HG02852 (cell line): ENCODE data around the gene GINS2.

Source experiments
- ATAC-seq: cut with Tn5 transposase; IDR thresholded peaks from one replicate; pipeline ENCODE4 v1.9.1; 2021; ENCODE audit warnings: mild to moderate bottlenecking, moderate library complexity; ENCODE audit not compliant: unreplicated experiment

The GINS2 gene

DNA sequence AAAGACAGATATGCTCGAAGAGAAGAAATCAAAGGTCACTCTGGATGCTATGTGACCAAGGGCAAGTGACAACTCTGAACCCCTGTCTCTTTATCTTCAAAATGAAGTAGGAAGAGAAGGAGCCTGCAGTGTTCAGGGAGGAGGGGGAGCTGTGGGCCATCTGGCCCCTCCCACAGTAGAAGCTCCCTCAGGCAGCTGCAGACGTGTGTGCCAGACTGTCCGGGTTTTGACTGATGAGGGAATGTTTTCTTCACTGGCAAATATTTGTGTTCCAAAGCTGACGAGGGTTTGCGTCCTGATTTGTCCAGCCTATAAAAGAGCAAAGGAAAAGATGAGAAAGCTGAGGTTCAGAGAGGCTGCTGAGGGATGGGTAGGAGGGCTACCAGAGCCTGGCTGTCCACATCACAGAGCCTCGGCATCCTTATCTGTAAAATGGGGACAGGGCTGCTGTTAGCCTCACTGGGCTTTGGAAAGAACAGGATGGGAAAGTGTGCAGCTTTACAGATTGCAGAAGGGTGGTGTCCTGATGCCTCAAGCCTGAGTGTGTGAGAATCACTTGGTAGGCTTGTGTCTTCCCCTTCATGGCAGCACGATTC is 1.8 kb upstream of the GINS2 start:
- no peak for ATAC-seq

DNA sequence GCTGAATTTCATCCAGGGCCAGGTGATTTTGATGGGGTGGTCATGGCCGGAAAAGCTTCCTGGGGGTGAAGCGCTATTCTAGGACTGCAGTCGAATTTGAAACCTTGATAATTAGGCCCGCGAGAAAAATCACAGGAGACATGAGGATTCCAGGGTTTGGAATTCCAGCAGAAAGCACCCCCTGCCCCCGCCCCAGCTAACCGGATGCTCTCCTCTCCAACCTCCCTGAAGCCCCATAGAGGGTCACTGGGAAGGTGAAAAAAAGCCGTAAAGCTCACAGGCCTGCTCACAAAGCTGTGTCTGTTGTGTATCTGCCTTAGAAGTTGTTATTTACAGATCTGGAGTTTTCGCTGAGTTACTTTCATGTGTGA is 1.2 kb upstream of the GINS2 start:
- ATAC-seq = no peak

DNA sequence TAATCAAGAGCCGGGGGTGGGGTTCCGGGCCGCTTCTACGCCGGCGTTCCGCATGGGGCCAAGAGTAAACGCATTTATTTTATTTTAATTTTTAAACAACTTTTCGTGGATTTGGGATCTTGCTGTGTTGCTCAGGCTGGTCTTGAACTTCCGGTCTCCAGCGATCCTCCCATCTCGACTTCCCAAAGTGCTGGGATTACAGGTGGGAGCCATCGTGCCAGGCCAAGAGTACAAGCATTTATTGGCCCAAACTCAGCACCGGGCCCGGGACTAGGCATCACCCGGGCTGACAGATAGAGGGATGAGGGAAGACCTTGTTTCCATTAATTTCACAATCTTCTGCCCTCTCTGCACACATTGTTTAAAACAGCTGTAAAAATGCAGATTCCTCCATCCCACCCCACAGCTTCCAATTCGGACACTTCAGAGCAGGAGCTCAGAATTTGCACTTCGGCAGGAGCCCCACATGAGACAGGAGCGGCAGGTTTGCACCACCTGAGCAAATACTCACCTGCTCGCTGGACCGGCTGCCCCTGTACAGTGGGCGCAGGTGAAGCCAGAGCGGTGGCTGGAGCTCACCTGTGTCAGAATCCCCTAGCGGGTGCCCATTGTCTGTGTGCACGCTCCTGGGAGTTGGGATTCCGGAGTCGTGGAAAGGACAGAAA is 663 bp upstream of the GINS2 start:
- no peak for ATAC-seq

DNA sequence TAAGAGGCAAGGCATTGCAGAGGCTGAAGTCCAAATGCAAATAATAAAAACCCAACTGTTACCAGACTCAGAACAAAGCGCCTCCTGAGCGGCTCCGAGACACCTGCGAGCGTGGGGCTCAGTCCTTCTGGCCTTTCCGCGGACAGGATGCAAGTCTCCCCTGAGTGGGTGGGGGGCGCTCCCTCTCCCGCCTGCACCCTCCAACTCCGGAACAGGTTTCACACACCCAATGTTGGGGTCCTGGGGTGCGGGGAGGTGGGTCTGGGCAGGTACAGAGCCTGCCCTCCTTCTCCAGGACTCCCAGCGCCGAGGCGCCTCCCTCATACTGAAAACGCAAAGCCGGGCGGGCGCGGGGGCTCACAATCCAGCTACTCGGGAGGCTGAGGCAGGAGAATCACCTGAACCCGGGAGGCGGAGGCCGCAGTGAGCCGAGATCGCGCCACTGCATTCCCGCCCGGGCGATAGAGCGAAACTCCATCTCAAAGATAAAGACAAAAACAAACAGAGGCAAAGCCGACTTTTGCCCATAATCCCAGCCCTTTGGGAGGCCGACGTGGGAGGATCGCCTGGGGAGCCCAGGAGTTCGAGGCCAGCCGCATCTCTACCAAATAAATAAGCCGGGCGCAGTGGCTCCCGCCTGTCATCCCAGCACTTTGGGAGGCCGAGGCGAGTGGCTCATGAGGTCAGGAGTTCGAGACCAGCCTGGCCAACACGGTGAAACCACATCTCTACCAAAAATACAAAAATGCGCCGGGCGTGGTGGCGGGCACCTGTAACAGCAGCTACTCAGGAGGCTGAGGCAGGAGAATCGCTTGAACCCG is 893 bp downstream of the GINS2 start:
- no peak for ATAC-seq

DNA sequence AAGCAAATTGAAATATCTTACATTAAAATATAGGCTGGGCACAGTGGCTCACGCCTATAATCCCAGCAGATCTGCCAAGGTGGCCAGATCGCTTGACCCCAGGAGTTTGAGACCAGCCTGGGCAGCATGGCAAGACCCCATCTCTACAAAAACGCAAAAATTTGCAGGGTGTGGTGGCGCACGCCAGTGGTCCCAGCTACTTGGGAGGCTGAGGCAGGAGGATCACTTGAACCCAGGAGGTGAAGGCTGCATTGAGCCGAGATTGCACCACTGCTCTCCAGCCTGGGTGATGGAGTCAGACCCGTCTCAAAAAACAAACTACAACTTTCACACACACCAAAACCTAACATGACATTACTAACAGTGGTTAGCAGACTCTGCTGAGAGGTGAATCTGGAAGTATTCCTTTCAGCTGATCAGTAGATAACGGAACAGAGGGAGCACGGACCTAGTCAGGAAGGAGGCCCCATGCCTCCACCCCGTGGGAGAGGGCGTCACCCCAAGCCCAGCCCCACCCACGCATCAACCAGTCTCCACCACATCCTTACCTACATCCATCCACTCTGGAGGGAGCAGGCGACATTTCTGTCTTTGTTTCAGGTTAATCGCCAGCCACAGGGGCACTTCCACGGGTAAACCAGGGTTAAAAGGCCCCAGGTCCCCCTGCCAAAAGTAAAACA is 1.7 kb downstream of the GINS2 start:
- no peak for ATAC-seq

DNA sequence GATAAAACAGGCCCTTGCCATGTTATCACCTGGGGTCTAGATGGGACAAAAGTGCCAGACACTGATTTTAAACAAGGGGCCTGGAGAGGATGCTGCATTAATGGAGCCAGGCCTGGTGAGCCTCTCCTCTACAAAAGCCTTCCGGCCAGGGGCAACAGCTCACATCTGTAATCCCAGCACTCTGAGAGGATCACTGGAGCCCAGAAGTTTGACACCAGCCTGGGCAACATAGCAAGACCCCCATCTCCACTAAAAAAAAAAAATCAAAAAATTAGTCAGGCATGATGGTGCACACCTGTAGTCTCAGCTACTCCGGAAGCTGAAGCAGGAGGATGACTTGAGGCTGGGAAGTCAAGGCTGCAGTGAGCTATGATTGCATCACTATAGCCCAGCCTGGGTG is 3.5 kb downstream of the GINS2 start:
- no peak for ATAC-seq

DNA sequence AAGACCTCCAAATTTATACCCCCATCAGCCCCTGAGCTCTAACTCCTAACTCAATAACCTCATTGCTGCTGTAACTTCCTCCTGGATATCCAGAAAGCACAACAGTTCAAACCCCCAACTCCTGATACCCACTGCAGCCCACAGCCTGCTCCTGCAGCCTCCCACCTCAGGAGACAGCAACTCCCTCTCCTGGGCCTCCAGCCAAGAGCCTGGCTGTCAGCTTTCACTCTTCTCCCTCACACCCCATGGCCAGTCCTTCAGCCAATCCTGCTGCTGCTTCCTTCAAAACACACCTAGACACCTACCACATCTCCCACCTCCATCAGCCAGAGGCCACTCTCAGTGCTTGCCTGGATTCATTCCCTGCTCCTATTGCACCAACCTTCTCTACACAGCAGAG is 5.4 kb downstream of the GINS2 start:
- no peak for ATAC-seq

DNA sequence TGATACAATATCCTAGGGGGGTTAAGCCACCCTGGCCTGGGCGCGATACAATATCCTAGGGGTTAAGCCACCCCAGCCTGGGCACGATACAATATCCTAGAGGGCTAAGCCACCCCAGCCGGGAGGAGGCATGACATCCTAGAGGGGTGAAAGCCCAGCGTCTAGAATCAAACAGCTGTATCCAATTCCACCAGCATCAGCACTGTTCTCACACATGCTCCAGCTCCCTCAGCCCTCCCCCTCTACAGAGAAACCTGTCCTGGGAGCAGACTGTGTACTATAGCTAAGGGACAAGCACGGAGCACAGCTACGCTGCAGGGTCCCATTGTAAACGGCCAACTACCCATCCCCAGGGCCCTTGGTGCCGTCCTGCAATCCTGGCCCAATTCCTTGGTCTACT is 6.2 kb downstream of the GINS2 start:
- ATAC-seq = no peak

DNA sequence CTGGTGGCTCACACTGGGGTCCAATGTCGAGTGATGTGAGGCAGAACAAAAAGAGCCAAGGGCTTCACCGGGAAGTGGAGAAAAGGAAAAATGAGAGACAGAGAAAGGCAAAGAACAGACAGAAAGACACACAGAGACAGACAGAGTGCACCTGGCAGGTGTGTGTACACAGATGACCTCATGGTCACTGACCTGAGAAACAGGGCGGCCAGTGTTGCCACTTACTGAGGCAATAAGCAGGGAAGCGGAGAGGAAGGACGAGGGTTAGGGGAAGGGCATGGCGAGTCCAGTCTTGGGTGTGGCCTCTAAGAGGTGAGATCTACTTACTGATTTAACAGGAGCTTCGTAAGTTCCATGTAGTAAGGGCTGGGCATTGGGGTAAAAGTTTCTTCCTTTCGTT is 7.5 kb downstream of the GINS2 start:
- ATAC-seq = no peak

DNA sequence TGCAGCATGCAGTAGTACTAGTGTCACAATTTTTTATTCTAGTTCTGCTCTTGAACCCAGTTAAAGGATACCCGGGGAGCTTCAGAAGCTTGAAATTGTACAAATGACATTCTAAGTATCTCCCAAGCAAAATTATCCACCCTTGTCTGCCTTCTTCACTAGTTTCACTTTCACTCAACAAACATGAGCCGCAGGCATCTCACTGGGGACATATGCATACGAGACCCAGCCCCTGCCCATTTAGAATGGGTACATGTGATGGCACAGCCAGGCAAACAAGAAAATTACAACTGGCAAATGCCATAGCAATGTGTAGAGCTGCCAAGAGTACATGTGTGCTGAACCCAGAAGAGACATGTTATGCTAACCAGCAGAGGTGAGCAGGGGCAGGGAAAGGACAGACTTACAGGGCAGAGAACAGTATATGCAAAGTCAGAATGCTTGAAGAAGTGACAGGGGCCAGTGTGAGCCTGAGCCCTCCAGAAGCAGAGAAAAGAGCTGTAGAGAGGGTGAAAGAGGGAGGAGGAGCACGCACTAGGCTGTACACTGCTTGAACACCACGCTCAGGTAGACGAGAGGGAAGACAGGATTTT is 8.3 kb downstream of the GINS2 start:
- ATAC-seq = no peak

DNA sequence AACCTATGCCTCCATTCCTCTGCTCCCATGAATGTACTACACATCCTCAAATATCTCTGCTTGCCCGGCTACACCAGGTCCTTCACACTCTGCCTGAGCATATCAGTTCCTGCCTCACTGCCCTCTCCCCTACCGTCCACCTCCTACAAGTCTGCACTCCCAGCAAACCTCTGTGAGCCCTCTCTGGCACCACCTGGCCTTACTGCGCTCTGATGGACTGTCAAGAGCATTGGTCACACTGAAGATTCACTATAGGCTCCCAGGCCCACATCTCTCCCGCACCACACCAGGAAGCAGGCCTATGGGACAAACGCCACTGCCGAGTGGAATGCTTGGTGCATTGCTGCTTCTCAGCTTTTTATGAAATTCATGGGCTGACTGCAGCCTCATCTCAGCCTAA is 8.9 kb downstream of the GINS2 start:
- no peak for ATAC-seq

DNA sequence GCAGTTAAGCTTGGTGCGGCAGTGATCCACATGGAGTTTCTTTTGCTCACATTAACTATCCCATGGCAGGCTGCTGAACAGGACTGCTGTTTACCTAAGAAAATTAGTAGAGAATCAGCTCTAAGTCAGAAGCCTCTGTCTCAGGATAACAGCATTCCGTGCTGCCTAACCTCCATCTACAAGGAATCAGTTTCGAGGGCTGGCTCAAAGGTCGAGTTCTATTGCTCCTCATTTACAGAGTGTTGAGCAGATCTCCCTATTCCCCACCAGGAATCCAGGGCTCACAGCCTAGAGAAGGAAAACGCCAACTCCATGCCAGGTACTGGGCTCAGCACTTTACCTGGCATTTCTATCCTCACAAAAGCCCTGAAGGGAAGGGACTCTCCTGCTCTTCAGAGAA is 9.9 kb downstream of the GINS2 start:
- no peak for ATAC-seq

DNA sequence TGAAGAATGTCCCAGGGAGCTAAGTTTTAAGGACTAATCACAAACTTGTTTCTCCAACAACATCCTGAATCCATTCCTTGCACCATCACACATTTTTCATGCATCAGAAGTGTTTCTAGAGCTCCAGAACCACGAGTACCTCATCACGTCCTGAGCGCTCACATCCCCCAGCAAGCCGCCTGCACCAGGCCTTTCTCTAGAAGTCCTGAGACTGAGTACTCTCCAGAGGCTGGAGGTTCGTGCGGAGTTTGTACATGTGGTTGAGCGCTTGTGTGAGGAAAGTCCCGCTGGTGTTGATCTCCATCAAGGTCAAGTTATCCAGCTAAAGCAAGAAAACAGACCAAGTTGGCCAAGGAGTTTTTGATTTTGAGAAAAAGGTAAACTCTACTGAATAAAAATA is 10.7 kb downstream of the GINS2 start:
- no peak for ATAC-seq

DNA sequence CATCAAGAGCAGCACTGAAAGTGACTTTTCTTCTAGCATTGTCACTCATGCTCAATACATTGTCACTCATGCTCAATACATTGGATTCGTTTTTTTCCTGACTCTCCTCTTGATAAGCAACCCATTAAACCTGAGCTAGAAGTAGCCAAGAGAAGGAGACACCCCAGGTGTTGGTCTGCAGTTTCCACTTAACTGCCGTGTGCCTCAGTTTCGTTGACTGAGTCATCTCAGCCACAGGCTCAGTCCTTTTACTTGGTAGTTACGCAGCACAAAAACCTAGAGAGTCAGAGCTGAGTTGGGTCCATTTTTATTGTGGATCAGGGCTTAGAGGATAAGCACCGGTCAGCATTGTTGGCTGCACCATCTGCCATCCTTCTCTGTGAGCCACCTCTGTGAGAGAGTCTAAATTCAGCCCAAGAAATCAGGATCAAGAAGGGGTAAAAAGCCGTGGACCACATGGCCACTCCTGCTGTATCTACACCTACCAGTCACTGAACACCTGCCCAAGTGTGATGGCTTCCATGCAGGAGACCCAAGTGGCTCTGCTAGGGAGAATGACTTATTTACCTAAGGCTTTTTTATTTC is 11.3 kb downstream of the GINS2 start:
- no peak for ATAC-seq

DNA sequence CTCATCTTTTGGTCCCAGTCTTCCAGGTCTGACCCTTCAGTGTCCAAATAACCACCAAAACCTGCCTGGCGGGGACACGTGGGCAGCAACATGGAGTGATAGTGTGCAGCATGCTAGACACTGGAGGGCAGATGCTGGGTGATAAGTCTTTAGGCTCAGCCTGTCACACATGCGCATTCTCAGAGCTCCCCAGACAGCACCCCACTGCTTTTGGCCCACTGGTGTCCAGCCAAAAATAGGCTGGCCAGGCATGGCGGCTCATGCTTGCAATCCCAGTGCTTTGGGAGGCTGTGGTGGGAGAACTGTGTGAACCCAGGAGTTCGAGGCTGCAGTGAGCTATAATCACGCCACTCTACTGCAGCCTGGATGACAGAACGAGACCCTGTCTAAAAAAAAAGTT is 12.3 kb downstream of the GINS2 start:
- no peak for ATAC-seq

DNA sequence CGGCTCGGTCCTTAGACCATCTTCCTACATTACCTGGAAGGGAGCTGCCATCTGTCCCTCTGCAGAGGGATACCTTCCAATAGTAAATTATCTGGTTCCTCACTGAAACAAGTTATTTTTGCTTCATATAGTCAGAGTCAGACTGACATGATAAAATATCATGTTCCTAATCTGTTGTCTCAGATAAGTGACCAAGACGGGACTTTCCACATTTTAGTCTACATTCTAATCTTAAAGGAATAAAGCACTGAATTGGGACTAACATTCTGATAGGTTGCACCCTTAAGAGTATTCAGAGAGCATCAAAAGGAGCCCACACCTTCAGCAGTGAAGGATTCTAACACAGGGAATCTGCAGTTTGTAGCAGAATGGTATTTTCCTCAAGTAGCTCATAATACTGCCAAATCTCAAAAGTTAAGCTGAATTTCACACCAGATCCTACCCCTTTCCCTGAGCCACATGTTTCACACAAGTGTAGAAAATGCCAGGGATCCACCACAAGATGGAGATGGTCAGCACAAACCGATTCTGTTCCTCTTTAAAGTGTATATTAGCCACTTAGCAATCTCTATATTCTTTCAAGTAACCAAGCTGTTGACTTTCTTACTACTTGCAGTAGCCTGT is 13.4 kb downstream of the GINS2 start:
- no peak for ATAC-seq

DNA sequence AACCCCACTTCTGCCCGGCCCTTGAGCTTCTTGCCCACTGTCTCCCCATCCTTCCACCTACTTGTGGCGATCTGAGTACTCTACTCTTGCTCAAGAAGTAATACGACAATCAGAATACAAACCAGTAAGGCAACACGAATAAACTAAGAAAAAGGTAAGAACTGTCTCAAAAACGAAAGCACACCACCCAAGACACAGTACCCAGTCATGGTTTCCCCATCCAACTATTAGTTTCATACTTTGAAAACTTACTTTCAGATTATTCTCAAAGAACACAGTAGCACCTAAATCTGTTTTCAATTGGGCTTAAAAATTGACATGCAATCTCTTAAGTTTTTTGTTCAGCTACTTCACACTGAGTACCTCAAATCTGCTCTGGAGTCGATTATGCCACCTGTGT is 13.9 kb downstream of the GINS2 start:
- no peak for ATAC-seq

DNA sequence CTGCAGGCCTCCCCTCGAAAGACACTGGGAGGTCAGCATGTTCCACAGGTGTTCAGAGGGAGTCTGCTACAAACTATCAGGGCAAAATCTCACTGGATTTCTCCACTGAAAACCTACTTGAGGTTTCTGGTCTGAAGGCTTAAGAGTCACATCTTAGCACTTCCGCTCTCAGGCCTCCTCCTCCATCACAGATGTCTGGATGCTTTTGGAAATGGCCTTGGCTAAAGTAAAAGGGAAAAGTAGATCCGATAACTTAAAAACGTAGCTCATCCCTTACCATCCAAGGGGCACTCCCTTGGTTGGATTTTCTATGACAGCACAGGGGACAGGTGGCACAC is 14.4 kb downstream of the GINS2 start:
- ATAC-seq = no peak

DNA sequence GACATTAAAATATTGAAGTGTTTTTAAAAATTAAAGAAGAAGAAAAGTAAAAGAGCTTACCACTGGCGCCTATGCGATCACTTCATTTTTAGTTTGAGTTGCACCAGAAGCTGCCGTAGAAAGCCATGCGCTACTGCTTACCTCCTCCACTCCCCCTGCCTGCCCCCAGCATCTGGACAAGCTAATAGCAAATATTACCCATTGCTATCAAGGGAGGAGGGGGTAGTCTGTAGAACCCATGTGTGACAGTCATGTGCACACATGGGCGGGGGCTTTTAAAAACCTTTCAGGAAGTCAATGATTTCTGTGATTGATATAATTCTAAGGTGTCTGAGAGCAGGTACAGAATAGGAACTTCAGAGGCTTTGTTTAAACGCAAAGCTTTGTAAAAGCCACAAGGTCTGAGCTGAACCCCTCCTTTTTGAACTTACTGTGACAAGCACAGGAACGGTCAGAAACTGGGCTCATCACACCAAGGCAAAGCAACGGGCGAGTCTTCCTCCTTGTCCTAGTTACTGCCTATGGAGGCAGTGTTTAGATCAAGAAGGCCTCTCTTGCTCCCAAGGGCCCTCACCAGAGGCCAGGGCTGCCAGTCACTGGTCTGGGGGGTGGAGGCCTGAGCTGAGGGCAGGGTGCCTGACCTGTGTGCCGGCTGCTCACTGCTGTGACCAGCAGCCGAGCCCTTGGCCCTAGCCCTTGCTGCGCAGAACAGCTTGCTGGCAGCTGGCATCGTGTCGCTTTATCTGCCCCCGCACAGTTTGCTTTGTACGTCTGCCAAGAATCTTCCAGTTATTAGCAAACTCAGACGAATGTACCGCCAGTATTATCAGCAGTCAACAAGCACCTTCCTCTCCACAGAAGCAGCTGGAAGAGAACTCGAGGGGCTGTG is 15.0 kb downstream of the GINS2 start:
- no peak for ATAC-seq

DNA sequence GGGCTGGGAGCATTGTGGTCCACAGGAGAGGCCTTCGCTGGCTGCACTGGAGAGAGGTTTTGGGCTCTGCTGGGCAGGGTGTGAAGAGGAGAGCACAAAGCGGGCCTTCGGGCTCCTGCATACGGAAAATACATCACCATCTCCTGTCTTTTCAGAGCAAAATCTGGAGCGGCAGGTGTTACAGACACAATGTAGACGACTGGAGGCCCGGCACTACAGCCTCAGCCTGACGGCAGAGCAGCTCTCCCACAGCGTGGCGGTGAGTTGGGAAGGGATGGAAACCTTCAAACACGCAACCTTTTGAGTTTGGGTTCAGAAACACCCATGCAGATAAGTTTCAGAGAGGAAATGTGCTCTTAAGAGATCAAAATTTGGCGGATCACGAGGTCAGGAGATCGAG is 17.9 kb downstream of the GINS2 start:
- ATAC-seq = no peak
